Measurements from ENCODE around the gene RHOB.

The RHOB gene

GRCh38 chr2:20471902-20472559 lies 25.2 kb downstream of the RHOB start:
- FAIRE-seq, result no peak

GRCh38 chr2:20472569-20472968 lies 25.7 kb downstream of the RHOB start:
- DNase-seq (ENCODE audit: extremely low spot score, insufficient read length, low read depth) (no peak), FAIRE-seq (no peak)

More at GRCh38 chr2:20471902-20472559, 25.2 kb downstream of the RHOB start:
- DNase-seq (ENCODE audit: extremely low spot score, insufficient read length, low read depth), result no peak

- DNase-seq (ENCODE audit: extremely low spot score, insufficient read length, low read depth) (no peak), FAIRE-seq (no peak)
These were observed 26.3 kb downstream of the RHOB start for GRCh38 chr2:20473128-20473527.

GRCh38 chr2:20474757-20475566 lies 28.1 kb downstream of the RHOB start:
- no peak for FAIRE-seq
- no peak for DNase-seq (ENCODE audit: extremely low spot score, insufficient read length, low read depth)

GRCh38 chr2:20475567-20475952 lies 28.7 kb downstream of the RHOB start:
- FAIRE-seq (no peak), DNase-seq (ENCODE audit: extremely low spot score, insufficient read length, low read depth) (no peak)

- FAIRE-seq, result no peak
- no peak for DNase-seq (ENCODE audit: extremely low spot score, insufficient read length, low read depth)
These were observed 29.6 kb downstream of the RHOB start for GRCh38 chr2:20476481-20476880.

GRCh38 chr2:20476950-20477349 lies 30.1 kb downstream of the RHOB start:
- FAIRE-seq, result no peak
- DNase-seq (ENCODE audit: extremely low spot score, insufficient read length, low read depth), result no peak

- DNase-seq (ENCODE audit: extremely low spot score, insufficient read length, low read depth), result no peak
- no peak for FAIRE-seq
These were observed 32.1 kb downstream of the RHOB start for GRCh38 chr2:20478961-20479360.

- DNase-seq (ENCODE audit: extremely low spot score, insufficient read length, low read depth) (no peak), FAIRE-seq (no peak)
These were observed 33.0 kb downstream of the RHOB start for GRCh38 chr2:20479835-20480234.

GRCh38 chr2:20480913-20481312 lies 34.0 kb downstream of the RHOB start:
- DNase-seq (ENCODE audit: extremely low spot score, insufficient read length, low read depth) (no peak), FAIRE-seq (no peak)

GRCh38 chr2:20481798-20482405 lies 35.0 kb downstream of the RHOB start:
- no peak for FAIRE-seq

GRCh38 chr2:20482725-20483124 lies 35.9 kb downstream of the RHOB start:
- FAIRE-seq (no peak), DNase-seq (ENCODE audit: extremely low spot score, insufficient read length, low read depth) (no peak)

More at GRCh38 chr2:20481798-20482405, 35.0 kb downstream of the RHOB start:
- DNase-seq (ENCODE audit: extremely low spot score, insufficient read length, low read depth), result no peak

- DNase-seq (ENCODE audit: extremely low spot score, insufficient read length, low read depth) (no peak), FAIRE-seq (no peak)
These were observed 36.5 kb downstream of the RHOB start for GRCh38 chr2:20483194-20483895.

GRCh38 chr2:20484034-20484617 lies 37.3 kb downstream of the RHOB start:
- no peak for FAIRE-seq
- no peak for DNase-seq (ENCODE audit: extremely low spot score, insufficient read length, low read depth)

GRCh38 chr2:20484810-20485611 lies 38.1 kb downstream of the RHOB start:
- FAIRE-seq (no peak), DNase-seq (ENCODE audit: extremely low spot score, insufficient read length, low read depth) (no peak)

- DNase-seq (ENCODE audit: extremely low spot score, insufficient read length, low read depth) (no peak), FAIRE-seq (no peak)
These were observed 38.9 kb downstream of the RHOB start for GRCh38 chr2:20485612-20486388.

- no peak for DNase-seq (ENCODE audit: extremely low spot score, insufficient read length, low read depth)
- FAIRE-seq, result no peak
These were observed 39.7 kb downstream of the RHOB start for GRCh38 chr2:20486571-20486970.

- no peak for DNase-seq (ENCODE audit: extremely low spot score, insufficient read length, low read depth)
- FAIRE-seq, result no peak
These were observed 40.1 kb downstream of the RHOB start for GRCh38 chr2:20487030-20487391.

Measured in GM18507 (cell line).